ENCODE data around the gene SIGLEC1. TPM values are rescaled to one million over a fixed set of nuclear protein-coding genes. Genes with fewer than 3 reads are reported as not detected.
A peak's percentile ranks its signal among the peaks of the same experiment; 100 is the strongest.

SIGLEC1 gene
- 0.07 TPM in 1 of 2 replicates, not detected in the other for total RNA-seq (2014; rRNA removed; shearing (Covaris generic))

GRCh38 chr20:3712279-3712873 lies at the start of gene SIGLEC1:
Gene SIGLEC1 (minus strand): TSS chr20:3712600. CDS start chr20:3707128, 5,472 bp downstream.
- no peak for DNase-seq (ENCODE audit: low spot score)

DNA sequence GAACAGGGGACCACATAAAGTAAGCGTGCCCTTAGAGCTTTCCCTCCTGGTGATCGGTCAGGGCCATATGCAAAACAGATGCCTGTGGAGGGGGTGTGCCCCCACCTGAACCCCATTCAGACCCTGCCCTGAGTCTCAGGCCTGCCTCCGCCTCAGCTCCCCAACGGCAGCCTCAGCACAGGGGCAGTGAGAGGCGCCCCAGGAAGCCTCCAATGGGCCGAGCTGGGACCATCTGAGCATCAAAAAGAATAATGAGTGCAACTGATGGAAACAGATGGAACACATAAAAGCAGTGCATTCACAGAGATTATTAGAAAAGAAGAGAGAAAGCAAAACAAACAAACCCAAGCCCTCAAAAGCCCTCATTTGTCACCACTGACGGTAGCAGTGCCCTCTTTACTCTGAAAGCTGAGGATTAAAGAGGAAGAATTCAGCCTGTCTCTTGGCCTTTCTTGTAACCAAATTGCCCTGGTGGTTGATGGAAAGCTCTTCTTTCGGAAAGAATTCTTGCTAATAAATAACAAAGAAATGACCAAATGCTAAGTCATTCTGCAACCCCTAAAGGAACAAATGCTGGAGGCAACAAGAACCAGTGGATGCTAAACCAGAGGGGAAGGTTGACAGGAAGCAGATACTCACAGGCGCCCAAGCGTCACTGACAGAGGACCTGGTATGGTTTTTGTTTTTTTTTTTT lies 48.4 kb upstream of the SIGLEC1 start:
- DNase-seq (ENCODE audit: low spot score): no peak

DNA sequence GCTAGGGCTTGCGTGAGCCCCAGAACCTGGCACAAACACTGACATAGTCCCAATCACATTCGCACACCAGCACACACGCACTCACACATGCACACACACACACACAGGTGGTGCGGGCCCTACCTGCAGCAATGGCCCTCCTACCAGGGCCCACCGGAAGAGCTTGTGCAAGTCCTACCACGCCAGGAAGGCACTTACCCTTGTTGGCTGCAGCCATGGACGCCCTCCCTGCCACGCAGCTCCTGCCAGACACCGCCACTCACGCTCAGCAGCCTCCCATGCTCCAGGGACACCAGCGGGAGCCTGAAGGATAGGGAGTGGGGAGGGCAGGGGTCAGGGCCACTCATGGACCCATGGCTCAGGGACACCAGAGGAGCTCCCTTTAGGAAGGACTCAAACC lies 47.5 kb upstream of the SIGLEC1 start:
- DNase-seq (ENCODE audit: low spot score): no peak

DNA sequence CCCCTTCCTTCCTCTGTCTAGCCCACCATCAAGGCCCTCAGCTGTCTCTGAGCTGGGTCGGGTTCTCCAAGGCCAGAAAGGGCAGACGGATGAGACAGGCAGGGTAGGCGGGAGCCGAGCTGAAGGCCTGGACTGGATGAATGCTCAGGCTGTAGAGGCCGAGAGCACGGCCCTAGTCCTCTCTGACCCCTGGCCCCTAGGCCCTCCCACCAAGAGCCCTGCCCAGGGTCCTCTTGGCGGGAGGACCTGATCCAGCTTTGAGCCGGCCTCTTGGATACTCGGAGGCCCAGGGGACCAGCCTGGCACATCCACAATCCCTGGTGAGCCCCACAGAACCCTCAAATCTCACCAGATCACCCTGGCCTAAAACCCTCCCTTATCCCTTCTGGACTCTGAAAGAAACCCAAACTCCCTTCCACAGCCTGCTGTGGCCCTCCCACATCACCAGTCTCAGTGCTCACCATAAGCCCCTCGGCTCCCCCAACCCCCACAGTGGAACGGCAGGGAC lies 47.0 kb upstream of the SIGLEC1 start:
- no peak for DNase-seq (ENCODE audit: low spot score)

DNA sequence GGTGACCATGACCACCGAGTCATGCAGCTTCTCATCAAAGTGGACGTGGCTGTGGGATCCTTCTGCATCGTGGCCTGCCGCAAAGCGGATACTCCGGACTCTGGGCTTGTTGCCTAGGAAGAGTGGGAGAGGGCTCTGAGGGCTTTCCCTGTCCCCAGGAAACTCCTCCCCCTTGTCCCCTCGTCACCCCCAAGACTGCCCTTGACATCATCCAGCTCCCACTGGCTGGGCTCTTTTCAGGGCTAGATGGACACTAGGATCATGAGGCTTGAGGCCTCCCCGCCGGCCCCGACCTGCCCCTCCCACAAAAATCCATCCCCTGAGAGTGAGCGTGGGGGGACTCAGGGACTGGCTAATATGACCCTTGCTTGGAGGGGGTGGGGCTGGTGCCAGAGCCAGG lies 46.2 kb upstream of the SIGLEC1 start:
- DNase-seq (ENCODE audit: low spot score): no peak

- no peak for DNase-seq (ENCODE audit: low spot score)
These were observed 44.9 kb upstream of the SIGLEC1 start for GRCh38 chr20:3757268-3757667.

DNA sequence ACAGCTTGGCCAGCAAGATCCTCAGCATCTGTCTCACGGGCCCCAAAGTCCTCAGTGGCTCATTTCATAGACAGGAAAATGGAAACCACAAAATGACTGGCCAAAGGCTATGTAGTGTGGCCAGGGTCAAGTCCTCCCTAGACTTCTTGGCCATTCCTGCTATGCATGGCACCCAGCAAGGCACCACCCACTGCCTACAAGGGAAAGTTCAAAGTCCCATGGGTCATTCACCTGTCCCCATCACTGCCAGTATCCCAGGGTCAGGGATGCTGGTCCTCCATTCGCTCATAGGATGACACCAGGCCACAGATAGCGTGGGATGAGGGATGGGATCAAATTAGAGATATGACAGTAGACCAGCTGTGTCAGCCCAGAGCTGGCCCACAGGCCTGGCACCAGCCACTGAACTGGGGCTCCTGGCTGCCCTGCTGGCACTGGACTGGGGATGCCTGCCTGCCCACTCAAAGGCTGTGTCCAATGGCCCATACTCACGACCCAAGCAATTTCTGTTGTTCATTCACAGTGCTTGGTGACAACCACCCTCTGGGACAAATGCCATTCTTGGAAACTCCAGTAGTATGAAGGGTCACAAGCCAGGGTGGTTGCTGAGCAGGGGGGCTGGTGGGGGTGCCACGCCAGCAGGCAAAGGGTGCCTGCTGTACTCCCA lies 43.5 kb upstream of the SIGLEC1 start:
- DNase-seq (ENCODE audit: low spot score): no peak

GRCh38 chr20:3755269-3755668 lies 42.9 kb upstream of the SIGLEC1 start:
- no peak for DNase-seq (ENCODE audit: low spot score)

GRCh38 chr20:3754276-3754630 lies 41.9 kb upstream of the SIGLEC1 start:
- DNase-seq (ENCODE audit: low spot score): no peak

DNA sequence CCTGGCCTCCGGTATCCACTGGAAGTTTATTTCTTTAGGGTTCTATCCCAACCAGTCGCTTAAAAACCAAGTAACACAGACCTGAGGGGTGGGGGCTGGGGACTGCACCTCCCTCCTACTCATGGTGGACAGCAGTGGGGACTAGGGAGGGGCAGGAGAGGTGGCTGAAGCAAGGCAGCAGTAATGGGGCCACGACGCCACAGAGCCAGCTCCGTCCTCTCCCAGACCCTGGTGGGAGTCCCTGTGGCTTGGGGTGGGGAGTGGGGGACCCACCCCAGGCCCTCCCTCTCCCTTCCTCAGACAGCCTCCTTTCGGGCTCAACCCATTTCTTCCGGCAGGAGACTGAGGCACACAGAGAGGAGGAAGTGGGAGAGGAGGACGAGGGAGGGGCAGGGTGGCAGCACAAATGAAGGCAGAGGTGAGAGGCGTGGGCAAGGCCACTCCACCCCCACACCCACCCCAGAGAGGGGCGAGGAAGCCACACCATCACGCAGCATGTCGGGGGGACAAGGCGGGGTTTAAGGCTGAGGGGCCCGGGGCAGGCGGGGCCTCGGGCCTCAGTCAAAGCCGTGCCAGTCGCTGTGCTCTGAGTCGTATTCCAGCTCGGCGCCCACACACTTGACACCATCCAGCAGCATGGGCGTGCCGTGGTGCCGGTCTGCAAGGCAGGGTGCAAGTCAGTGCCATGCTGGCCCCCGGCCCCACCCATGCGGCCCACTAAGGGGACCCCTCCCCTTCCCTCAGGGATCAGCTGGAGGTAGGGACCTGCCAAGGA lies 41.3 kb upstream of the SIGLEC1 start:
- no peak for DNase-seq (ENCODE audit: low spot score)

- DNase-seq (ENCODE audit: low spot score): peak; percentile 55
These were observed 40.7 kb upstream of the SIGLEC1 start for GRCh38 chr20:3753098-3753497.

DNA sequence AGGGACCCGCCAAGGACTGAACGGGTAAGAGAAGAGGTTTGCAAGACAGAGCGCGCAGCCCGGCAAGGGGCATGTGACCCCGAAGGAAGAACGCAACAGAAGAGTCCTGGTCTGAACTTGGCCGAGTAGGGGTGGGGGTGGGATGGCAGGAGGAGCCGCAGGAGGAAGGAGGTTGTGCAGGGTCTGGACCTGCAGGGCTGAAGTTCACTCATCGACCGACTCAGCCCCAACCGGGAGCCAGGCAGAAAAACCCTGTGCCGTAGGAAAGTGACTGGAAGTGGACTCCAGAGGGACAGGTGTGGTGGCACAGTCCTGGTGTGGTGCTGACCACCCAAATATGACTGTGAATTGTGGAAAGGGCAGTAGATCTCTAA lies 40.0 kb upstream of the SIGLEC1 start:
- DNase-seq (ENCODE audit: low spot score): no peak

DNA sequence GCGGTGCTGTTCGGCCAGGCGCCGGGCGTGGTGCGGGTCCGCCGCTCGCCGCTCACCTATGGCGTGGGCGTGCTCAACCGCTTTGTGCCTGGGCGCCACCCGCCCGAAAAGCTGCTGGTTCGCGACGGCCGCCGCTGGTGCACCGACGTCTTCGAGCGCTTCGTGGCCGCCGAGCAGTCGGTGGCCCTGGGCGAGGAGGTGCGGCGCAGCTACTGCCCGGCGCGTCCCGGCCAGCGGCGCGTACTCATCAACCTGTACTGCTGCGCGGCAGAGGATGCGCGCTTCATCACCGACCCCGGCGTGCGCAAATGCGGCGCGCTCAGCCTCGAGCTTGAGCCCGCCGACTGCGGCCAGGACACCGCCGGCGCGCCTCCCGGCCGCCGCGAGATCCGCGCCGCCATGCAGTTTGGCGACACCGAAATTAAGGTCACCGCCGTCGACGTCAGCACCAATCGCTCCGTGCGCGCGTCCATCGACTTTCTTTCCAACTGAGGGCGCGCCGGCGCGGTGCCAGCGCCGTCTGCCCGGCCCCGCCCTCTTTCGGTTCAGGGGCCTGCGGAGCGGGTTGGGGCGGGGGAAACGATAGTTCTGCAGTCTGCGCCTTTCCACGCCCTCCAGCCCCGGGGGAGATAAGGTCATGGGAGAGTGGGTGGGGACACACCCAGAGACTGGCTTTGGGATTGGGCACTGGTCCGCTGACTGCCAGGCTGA lies 39.4 kb upstream of the SIGLEC1 start:
- no peak for DNase-seq (ENCODE audit: low spot score)

DNA sequence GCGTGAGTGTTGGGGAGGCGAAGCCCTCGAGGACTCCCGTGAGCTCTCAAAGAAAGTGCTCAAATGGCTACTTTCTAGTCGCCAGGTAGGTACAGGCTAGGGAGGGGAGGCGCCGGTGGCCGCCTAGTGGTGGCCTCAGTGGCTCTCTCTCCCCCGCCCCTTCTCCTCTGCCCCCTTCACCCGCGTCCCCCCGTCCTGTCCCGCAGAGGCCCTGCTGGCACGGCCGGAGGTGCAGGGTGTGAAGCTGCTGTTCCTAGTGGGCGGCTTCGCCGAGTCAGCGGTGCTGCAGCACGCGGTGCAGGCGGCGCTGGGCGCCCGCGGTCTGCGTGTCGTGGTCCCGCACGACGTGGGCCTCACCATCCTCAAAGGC lies 38.9 kb upstream of the SIGLEC1 start:
- DNase-seq (ENCODE audit: low spot score): no peak

- no peak for DNase-seq (ENCODE audit: low spot score)
These were observed 37.5 kb upstream of the SIGLEC1 start for GRCh38 chr20:3749689-3750531.

DNA sequence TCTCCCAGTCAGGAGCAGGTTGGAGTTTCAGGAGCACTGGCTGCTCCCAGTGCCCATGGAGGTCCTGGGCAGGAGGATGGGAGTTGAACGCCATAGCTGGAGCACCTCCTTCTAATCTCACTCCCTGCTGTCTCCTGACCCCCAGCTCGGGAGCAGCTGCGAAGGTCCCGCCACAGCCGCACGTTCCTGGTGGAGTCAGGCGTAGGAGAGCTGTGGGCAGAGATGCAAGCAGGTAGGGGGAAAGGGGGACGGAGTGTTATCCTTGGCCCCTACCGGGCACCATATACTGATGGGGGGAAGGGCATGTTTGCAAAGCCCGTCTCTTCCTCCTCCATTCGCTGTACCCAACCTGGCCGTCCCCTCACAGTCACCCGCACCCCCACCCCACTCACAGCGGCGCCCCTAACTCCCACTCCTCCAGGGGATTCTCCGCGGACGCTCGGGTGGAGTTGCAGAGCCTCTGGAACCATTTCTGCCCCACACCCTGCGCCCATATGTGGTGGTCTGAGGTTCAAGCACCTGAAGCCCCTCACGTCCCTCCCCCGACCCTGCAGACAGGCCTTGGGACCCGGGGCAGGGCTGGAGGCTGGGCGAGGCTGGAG lies 36.8 kb upstream of the SIGLEC1 start:
- no peak for DNase-seq (ENCODE audit: low spot score)

GRCh38 chr20:3748073-3748472 lies 35.7 kb upstream of the SIGLEC1 start:
- no peak for DNase-seq (ENCODE audit: low spot score)

DNA sequence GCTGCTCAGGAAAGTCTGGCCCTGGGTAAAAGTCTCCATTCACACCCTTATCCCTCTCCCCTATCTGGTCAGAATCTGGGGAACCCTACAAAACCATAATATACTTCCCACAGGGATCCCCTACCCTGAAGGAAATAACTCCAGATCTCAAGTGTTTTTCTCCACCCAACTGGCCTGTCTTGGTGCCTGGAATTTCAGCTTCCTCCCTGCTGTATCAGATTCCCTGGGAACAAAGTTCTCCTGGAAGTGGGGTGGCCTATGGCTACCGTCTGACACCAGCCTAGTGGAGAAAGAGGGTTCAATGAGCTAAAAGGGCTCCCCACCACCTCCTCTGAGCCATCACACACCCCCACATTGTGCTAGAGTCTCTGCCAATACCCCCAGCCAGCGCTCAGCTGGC lies 35.1 kb upstream of the SIGLEC1 start:
- no peak for DNase-seq (ENCODE audit: low spot score)

DNA sequence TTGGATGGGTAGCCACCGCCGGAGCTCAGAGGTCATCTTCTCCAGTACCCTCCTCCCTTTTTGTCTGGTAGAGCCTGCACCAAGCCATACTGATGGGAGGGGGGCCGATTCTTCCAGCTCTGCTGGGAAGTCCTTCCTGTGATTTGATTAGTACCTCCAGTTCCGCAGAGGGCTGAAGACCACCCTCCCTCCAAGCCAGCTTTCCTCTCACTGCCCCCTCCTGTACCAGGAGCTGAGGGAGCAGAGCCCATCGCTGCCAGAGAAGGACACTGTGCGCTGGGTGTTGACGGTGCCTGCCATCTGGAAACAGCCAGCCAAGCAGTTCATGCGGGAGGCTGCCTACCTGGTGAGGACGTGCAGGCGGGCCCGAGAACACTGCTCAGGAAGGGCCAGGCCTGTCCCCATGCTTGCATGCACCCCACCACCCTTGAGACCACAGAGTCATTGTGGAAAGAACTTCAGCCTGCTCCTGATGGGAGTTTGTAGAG lies 33.3 kb upstream of the SIGLEC1 start:
- DNase-seq (ENCODE audit: low spot score): no peak
